Skeletal muscle tissue (tissue), 4 donors: ENCODE data around the gene SCUBE1. TPM values are rescaled to one million over a fixed set of nuclear protein-coding genes. Genes with fewer than 3 reads are reported as not detected.

Experiments used
- H3K27ac ChIP-seq: one replicate; pipeline ENCODE4 v1.7.0; 2013; ENCODE audit warnings: mild to moderate bottlenecking, low read depth, low read length, inconsistent platforms
- H3K27me3 ChIP-seq, 3 donors: one replicate each; pipeline ENCODE4 v1.7.0; 2013; ENCODE audit warnings: low read length in 3 of 3; ENCODE audit not compliant: control insufficient read depth in 3 of 3, insufficient read depth in 3 of 3
- H3K36me3 ChIP-seq, 3 donors: one replicate each; pipeline ENCODE4 v1.7.0; 2013; ENCODE audit warnings: low read length in 3 of 3; ENCODE audit not compliant: control insufficient read depth in 3 of 3, insufficient read depth in 3 of 3
- H3K4me1 ChIP-seq, 3 donors: one replicate each; pipeline ENCODE4 v1.7.0; 2013; ENCODE audit warnings: low read length in 3 of 3, mild to moderate bottlenecking in 3 of 3; ENCODE audit not compliant: control insufficient read depth in 3 of 3, insufficient read depth in 3 of 3
- H3K4me3 ChIP-seq, 3 donors: one replicate each; pipeline ENCODE4 v1.7.0; 2013; ENCODE audit warnings: low read length in 3 of 3
- H3K9ac ChIP-seq, 3 donors: one replicate each; pipeline ENCODE4 v1.7.0; 2013; ENCODE audit warnings: low read length in 3 of 3, mild to moderate bottlenecking in 3 of 3, moderate library complexity in 2 of 3, low read depth in 1 of 3
- H3K9me3 ChIP-seq, 3 donors: one replicate each; pipeline ENCODE4 v1.7.0; 2013; ENCODE audit warnings: low read length in 3 of 3; ENCODE audit not compliant: control insufficient read depth in 3 of 3
- total RNA-seq: library from RNA; depleted of rRNA; stranded (reverse); fragments of >200 nt; gene quantifications from one replicate; pipeline ENCODE4 v1.2.3, GENCODE V29; 2014
- donor health status: Osteomylitis.

SCUBE1 gene
- total RNA-seq, 1 donor from 2014 or later = under 0.01 TPM

DNA sequence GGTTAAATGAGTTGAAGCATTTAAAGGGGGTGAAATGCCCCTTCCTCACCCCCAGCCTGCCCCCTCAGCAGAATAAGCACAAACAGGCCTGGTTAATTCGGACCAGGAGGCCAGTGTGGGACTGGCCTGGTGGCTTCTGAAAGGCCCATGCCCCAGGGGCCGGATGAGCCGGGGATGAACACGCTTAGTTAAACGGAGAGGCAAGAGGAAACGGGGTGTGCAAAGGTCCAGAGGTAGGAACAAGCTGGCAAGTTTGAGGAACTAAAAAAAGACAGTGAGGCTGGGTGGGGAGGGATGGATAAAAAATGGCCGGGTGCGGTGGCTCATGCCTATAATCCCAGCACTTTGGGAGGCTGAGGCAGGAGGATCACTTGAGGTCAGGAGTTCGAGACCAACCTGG, 11.5 kb downstream of the SCUBE1 start:
- Histone ChIP-seq H3K27me3 (peaks cover 11 to 31% (median 22%) of the 10 kb centered on the region in 3 donors), H3K4me1 (no peaks in the 10 kb centered on the region), H3K27ac (no peak overlapping the region), H3K9me3 (no peaks in the 10 kb centered on the region), H3K9ac (no peak overlapping the region), H3K4me3 (no peak overlapping the region), H3K36me3 (no peaks in the 10 kb centered on the region)

DNA sequence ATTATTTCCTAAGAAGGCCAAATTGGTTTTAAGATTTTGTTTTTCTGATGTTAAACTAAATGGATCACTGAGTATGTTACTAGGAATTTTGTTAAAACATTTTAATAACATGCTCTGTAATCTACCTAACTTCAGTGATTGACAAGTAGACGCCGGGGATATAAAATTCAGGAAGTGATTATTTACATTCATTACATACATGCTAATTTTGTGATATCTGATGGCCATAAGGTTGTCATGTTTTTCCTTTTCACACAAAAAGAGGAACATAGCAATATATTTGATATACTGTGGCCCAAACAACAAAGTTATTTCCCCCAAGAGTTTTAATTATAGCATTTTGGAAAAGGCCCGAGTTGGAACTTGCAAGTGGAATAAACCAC, 12.1 kb downstream of the SCUBE1 start:
- no peak overlapping the region for H3K4me3 ChIP-seq
- peaks cover 17 to 36% (median 25%) of the 10 kb centered on the region in 3 donors for H3K27me3 ChIP-seq
- H3K9me3 ChIP-seq = no peaks in the 10 kb centered on the region
- H3K36me3 ChIP-seq = no peaks in the 10 kb centered on the region
- no peak overlapping the region for H3K27ac ChIP-seq
- no peak overlapping the region for H3K9ac ChIP-seq
- no peaks in the 10 kb centered on the region for H3K4me1 ChIP-seq

- Histone ChIP-seq H3K27me3 (peaks cover 15 to 38% (median 21%) of the 10 kb centered on the region in 3 donors), H3K4me1 (no peaks in the 10 kb centered on the region), H3K27ac (no peak overlapping the region), H3K9ac (no peak overlapping the region), H3K9me3 (no peaks in the 10 kb centered on the region), H3K36me3 (no peaks in the 10 kb centered on the region), H3K4me3 (no peak overlapping the region)
Measured at GRCh38 chr22:43330178-43331068, 12.7 kb downstream of the SCUBE1 start.

- Histone ChIP-seq H3K4me1 (no peaks in the 10 kb centered on the region), H3K9ac (no peak overlapping the region), H3K4me3 (no peak overlapping the region), H3K27me3 (peaks cover 15 to 35% (median 26%) of the 10 kb centered on the region in 3 donors), H3K36me3 (no peaks in the 10 kb centered on the region), H3K27ac (no peak overlapping the region), H3K9me3 (no peaks in the 10 kb centered on the region)
Measured at GRCh38 chr22:43329061-43329460, 14.1 kb downstream of the SCUBE1 start.

- Histone ChIP-seq H3K27me3 (peaks cover 12 to 30% (median 24%) of the 10 kb centered on the region in 3 donors), H3K4me1 (no peaks in the 10 kb centered on the region), H3K9ac (no peak overlapping the region), H3K27ac (no peak overlapping the region), H3K4me3 (no peak overlapping the region), H3K36me3 (no peaks in the 10 kb centered on the region), H3K9me3 (no peaks in the 10 kb centered on the region)
Measured at GRCh38 chr22:43327157-43327438, 16.1 kb downstream of the SCUBE1 start.

DNA sequence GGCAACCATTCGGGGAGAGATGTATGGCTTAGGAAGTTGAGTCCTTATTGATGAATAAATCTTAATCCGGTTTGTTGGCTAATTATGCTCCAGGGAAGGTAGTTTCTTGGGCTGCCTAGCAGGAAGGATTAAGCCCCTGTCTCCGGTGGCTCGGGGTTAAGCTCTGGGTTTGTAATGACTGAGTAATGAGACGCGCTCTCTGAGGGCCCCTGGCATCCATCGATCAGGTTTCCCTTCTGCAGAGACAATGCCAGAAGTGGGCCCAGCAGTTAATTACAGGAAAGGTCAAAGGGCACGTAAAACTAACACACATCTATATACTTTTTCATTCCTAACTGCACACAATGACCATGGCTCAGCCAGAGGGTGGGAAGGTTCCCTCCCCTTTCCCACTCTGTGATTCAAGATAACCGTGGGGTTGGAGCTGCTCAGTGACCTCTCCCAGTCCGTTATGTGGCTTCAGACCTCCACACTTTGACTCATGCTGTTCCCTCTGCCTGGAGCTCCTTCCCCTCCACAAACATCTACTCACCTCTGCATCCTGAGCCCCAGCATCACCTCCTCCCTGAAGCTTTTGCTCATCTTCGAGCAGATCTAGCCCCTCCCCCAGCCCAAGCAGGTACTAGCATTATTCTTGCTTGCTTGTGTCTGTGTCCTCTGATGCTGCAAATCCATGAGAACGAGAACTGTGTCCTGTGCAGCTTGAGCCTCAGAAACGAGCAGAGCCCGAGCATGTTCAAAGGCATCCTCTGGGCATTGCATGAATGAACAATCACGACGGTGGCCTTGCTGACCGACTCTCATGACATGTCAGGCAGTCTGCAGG, 16.6 kb downstream of the SCUBE1 start:
- Histone ChIP-seq H3K4me1 (no peaks in the 10 kb centered on the region), H3K9me3 (no peaks in the 10 kb centered on the region), H3K4me3 (no peak overlapping the region), H3K27me3 (peaks cover 12 to 30% (median 24%) of the 10 kb centered on the region in 3 donors), H3K9ac (no peak overlapping the region), H3K36me3 (no peaks in the 10 kb centered on the region), H3K27ac (no peak overlapping the region)

- Histone ChIP-seq H3K4me1 (no peaks in the 10 kb centered on the region), H3K27ac (no peak overlapping the region), H3K9me3 (no peaks in the 10 kb centered on the region), H3K27me3 (peaks cover 12 to 35% (median 34%) of the 10 kb centered on the region in 3 donors), H3K4me3 (no peak overlapping the region), H3K9ac (no peak overlapping the region), H3K36me3 (no peaks in the 10 kb centered on the region)
Measured at GRCh38 chr22:43325176-43325575, 18.0 kb downstream of the SCUBE1 start.

DNA sequence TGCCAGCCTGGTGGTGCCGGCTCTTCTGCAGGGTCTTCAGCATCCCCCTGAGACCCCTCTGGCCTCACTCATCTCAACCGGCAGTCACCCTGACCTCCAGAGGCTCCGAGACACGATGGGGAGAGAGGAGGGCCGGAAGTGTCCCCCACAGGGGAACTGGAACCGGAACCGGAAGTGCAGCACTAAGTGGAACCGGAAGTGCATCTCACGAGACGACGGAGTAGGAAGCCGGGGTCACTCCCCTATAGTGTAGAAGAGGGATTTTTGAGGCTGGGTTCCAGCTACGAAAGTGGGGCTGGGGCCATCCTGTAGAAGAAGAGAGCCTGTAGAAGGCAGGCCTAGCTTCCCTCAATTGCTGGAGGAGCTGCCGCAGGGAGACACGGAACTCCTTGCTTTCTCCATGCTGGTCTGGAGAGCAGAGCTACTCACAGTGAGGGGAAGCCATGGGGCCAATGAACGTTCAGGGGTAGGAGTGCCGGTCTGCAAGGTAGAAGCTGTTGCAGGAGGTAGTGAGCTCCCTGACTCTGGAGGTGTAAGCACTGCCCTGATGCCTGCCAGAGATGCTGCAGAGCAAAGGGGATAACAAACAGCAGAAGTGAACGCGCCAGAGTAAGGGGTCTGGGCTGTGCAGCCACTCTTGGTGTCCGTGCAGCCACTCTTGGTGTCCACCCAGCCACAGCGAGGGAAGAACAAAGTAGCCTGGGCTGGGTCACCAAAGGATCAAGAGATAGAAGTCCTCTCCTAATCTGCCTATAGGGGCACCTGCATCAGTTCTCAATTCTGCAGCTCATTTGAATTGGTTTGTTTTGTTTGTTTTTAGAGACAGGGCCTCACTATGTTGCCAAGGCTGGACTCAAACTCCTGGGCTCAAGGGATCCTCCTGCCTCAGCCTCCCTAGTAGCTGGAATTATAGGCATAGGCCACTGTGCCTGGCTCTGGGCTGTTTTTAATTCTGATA, 21.9 kb downstream of the SCUBE1 start:
- H3K27me3 ChIP-seq = peaks cover 3 to 37% (median 30%) of the 10 kb centered on the region in 3 donors
- no peaks in the 10 kb centered on the region for H3K4me1 ChIP-seq
- no peak overlapping the region for H3K9ac ChIP-seq
- no peak overlapping the region for H3K4me3 ChIP-seq
- H3K27ac ChIP-seq = no peak overlapping the region
- no peaks in the 10 kb centered on the region for H3K36me3 ChIP-seq
- H3K9me3 ChIP-seq = no peaks in the 10 kb centered on the region

DNA sequence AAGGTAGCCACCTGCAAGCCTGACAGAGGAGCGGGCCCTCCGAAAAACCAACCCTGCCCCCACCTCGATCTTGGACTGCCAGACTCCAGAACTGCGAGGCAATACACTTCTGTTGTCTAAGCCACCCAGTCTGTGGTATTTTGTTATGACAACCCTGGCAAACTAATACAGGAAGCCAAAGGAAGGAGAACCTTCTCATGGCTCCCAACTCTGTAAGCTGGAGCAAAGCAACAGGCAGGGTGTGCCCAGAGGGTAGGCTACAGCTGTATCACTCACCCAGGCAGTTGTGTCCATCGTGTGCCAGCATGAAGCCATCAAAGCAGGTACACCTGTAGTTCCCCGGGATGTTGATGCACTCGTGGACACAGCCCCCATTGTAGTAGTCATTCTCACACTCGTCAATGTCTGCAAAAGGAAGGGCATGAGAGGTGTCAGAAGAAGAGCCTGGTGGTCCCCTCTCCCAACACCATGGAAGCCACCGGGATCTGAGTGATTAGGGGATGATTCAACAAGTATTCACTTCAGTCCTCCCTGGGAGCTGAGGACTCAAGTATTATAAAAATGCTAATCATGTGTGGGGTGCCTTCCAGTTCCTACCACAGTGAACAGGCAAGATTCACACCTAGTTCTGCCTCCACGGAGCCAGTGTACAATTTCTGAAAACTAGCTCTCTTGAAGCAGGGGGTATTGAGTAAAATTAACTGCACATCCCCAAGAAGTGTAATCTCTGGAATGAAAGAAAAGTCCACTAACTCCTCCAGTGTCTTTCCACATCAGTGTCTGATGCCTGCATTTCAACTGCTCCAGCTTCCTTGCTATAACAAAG, 23.3 kb downstream of the SCUBE1 start:
- H3K9me3 ChIP-seq = no peaks in the 10 kb centered on the region
- no peak overlapping the region for H3K4me3 ChIP-seq
- H3K4me1 ChIP-seq = no peaks in the 10 kb centered on the region

More for the DNA sequence above, 23.3 kb downstream of the SCUBE1 start:
- H3K36me3 ChIP-seq = no peaks in the 10 kb centered on the region
- peaks cover 0 to 32% (median 31%) of the 10 kb centered on the region in 3 donors for H3K27me3 ChIP-seq
- H3K27ac ChIP-seq = no peak overlapping the region
- no peak overlapping the region for H3K9ac ChIP-seq
